Stimulated activated CD4-positive, alpha-beta T cell treated with anti-CD3 and anti-CD28 coated beads, Interleukin-1b, Interleukin-23, amount 100 ng/mL, for 4 hours (primary cell): ENCODE results near the gene IL5RA.

ENCODE experiments used
- DNase-seq, 2 donors: peaks; one replicate each; pipeline ENCODE4 v3.0.0-alpha.2; 2020; ENCODE audit warnings: low read depth in 2 of 2

Gene IL5RA, protein sequence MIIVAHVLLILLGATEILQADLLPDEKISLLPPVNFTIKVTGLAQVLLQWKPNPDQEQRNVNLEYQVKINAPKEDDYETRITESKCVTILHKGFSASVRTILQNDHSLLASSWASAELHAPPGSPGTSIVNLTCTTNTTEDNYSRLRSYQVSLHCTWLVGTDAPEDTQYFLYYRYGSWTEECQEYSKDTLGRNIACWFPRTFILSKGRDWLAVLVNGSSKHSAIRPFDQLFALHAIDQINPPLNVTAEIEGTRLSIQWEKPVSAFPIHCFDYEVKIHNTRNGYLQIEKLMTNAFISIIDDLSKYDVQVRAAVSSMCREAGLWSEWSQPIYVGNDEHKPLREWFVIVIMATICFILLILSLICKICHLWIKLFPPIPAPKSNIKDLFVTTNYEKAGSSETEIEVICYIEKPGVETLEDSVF

DNA sequence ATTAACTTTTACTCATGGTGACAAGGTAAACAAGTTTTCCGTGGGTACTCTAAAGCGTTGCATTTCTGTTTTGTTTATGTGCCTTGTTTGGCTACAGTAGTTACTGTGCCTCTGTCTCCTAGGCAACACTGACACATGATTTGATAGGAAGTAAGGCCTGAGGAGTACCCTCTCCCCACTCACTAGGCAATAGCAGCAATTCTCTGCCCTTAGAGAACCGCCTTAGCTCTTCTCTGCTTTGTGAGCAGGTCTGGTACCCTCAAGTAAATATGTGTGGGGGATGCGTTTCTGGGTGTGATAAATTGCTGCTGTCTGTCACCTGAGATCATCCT lies at the start of gene IL5RA:
TSS of gene IL5RA (minus strand) at position 76 of the 332 bp plus-strand sequence. CDS start 5,390 bp downstream, outside the sequence.
- DNase-seq, result no peak

DNA sequence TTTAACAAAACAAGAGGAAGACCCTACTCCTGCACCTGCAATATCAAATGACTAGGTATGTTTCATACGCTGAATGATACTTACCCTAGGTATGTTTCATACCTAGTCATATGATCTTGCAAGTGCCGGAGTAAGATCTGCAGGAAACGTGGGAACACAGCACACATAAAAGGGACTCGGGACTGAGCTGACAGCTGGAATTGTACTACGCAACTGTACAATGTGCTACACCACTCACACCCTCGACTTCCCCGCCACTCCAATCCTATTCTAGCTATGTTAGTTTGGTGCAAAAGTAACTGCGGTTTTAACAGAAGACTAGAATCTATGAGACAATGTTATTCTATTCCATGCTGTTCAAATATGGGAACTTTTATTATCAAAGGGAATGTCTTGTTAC lies 47.3 kb upstream of the IL5RA start:
- no peak for DNase-seq

DNA sequence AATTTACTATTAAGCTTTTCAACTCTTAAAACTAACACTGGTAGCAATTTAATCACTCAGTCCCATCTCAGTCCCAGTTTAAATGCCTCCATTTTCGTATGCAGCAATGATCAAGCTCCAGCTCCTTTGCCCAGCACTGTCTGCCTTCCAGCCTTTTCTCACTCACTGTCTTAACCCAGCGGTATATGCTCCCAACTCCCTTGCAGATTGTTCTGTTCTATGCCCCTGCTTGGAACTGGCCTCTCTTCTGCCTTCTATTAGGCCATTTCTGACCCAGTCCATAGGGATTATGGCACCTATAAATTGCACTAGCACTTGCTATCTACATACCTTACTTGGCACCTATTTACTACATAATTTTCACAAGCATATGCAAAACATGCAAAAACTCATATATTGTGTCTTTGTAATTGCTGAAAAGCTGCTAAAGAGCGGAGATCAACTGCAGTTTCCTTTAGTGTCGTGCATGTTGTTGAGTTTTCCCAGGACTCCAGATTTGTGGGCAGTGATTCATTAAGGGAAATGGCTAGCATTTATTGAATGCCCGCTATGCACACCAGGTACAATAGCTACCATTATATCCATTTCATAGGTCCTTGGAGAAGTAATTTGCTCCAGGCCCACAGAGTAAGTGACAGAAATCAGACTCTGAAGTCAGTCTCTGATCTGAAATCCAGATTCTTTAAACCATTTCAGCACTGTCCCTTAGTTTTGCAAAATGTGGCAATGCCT lies 44.9 kb upstream of the IL5RA start:
- DNase-seq, result no peak

DNA sequence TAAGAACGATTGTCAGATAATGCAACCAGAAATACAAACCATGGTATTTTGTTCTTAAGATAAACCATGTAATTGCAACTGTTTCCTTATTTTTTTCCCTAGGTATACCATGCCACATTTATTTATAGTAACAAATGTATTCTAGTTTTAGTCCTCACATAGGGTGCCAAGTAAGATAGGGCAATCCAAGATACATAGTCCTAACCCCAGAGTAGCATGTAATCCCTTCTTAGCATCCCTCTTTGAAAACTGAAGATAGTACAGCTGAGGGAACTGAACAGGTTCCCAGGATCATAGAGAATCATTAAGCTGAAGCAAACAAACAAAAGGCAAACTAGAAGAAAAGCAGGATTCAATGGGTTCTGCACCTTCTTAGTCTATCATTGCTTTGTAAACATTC lies 41.3 kb upstream of the IL5RA start:
- no peak for DNase-seq

DNA sequence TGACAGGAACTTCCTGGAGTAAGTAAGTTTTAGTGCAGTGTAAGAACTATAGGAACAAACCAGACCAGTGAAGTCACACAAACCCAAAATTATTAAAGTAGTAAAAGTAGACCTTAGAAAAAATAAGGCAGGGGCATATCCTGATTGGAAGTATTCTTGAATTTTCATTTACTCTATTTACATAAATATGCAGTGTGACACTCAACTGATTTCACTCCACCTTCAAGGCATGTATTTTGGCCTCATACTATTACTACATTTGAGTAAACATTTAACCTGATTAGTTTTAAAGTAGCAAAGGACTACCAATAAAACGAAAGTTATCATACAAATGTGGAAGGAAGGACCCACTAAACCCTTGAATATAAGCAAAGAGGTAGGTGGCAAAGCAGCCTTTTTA lies 39.4 kb upstream of the IL5RA start:
- DNase-seq, result no peak

DNA sequence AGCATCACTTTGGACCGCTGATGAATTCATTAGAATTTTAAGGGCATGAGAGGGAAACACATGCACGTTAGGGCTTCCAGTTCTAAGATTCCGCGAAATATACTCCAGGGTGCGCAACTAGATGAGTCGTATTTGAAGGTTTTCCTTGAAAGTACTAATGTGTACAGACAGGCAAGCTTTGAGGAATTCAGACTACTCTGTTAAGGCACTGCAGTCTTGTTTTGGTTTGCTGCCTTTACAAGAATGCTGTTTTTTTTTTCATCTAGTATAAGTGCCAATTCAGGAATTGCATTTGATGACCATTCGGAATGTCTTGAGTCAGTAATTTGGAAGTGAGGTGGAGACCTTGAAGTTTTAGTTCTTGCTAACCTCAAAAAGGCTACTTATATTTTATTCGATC lies 35.7 kb upstream of the IL5RA start:
- DNase-seq, result no peak

DNA sequence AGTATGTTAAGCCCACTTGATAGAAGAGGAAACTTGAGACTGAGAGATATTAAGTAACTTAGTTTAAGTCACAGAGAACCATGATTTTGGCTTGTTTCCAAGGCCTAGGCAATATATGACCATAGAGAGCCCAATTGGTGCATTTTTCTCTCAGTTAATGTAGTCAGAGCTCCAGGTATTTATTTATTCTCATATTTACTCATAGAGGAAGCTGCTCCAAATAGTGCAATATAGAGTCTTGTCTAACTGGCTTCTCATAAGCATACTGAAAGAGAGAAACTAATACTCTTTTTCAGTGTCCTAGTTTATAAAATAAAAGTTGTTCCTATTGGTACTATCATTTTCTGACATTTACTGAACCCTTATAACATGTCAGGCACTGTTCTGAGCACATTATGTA lies 31.8 kb upstream of the IL5RA start:
- DNase-seq, result no peak

DNA sequence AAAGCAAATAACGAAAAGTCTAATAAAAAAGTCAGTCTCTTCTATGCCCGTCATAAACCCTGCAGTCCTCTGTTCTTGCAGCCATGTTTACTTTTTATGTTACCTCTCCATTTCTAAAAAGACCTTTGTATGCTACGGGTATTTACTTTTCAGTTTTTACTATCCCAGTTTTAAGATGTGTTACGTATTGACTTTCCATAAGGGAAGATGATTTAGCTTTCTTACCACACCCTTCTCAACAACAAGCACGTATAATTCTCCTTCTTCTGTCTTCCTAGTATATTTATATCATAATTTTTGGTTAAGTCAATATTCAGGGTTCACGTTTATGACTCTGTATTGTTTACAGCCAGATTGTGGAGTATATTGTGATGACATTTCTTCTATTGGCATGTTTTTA lies 27.4 kb upstream of the IL5RA start:
- no peak for DNase-seq

DNA sequence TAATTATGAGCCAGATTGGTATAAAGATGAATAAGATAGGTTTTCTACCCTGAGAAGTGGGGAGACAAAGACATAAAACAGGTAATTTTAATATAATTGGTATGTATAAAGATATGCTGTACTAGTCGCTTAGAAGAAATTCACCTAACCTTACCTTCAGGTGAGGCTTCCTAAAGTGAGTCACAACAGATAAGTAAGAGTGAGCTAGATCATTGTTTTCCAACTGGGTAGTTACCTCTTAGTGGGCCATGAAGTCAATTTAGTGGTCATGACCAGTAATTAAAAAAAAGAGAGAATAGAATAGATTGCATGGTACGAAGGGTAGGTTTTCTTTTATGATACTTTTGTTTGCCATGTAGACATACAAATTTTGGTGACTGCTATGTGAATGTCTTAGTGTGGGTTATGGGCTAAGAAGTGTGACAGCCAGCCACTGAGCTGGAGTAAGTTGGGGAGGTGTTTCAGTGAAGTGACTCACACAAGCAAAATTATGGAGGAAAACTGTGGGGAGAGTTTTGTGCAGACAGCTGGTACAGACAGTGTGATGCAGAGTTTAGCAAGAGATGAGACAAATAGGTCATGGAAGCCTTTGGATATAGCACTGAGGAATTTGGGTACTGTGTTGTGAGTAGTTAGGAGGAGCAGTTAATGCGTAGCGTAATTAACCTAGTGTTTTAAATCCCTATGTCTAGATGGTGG lies 24.7 kb upstream of the IL5RA start:
- DNase-seq, result no peak

DNA sequence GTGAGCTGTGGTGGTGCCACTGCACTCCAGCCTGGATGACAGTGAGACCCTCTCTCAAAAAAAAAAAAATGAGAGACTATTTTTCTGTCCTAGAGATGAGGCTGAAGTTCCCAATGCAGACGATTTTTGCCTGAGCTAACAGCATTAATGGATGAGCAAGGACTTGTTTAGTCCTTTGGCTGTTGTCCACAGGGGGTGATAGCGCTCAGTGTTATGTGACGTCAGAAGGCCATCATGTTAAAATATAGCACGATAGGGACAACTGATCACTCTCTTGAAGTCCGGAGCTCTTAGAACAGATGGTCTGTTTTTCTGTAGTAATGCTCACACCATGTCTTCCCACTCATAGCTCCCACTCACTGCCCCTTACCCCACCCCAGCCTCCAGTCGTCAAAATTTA lies 23.3 kb upstream of the IL5RA start:
- no peak for DNase-seq

DNA sequence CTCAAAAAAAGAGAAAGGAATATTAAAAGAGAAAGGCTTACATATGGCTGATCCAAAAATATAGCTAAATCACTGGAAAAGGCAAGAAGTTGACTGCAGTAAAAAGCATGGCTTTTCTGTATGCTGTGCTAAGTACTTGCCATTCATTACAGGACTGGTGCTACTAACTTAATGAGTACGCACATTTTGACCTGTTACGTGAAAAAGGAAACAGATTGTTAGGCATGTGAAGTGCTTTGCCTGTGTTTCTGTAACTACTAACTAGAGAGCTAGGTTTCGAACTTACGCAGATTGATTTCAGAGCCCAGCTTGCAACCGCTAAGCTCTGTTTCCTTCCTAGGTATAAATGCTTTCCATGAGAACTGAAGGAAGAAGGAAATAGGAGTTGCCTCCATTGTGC lies 19.4 kb upstream of the IL5RA start:
- DNase-seq, result no peak

DNA sequence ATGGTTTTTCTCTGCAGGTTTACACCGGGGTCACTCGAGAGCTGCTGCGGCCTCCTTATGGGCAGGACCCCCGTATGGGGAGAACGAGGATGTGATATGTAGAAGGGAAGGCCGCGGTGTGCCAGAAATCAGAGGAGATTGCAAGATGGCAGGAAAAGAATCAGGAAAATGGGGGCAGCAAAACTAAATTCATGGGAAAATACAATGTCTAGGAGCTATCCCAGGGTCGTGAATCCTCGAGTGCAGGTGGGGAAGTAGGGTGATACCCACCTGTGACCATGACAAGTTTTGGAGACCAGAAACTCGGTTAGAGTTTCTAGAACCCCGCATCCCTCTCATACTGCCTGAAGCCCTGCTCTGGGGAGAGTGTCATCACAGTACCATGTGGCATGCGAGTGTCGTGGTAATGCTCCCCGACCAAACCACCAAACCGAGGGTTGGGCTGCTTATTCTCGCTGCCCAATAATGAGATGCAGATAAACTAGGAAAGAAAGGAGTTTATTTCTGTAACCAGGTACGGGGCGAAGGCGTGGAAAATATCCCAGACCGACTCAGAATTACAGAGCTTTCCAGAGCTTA lies 17.3 kb upstream of the IL5RA start:
- DNase-seq, result peak; percentile 15 to 27

DNA sequence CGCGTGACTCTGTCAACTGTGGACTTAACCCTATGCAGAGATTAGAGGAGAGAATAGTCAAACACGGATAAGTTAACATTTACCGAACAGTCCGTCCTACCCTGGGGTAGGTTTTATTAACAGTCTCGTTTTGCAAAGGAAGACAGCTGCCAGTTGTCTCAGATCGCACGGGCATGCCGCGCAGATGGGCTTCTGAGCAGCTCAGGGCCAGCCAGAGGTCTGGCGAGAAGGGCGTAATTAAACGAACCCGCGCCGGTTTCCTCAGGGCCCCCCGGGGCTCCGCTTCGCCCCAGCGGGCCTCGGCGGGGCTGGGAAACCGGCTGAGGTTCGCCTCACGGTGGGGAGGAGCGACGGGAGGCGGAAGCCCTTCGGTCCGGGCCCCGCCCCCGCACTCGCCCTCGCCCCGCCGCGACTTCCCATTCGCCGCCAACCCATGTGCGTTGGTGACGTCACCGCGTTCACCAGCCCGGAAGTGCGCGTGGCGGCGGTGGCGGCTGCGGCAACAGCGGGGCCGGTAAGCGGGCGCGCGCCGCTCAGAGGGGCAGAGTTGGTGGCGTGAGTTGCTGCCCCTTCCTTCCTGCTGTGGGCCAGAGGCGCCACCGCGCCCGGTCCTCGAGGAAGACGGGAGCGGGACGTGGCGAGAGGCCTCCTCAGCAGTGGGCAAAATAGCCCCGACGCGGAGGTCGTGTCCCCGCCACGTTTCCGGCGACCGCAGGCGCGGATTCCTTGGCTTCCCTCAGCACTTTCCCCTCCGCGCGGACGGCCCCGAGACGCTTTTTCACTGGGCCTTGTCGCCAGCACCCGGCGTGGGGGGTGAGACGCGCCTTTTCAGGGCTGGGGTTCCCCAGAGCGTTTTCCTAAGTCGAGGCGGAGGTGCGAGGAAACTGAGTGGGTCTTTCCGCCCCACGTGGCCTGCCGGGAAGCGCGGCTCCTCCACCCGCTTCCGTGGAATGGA lies 16.6 kb upstream of the IL5RA start, which contains the start of gene TRNT1:
TSS of gene TRNT1 (plus strand) at position 464 of the 955 bp plus-strand sequence. CDS start 2,101 bp downstream, outside the sequence.
- peak; percentile 97 to 98 for DNase-seq

DNA sequence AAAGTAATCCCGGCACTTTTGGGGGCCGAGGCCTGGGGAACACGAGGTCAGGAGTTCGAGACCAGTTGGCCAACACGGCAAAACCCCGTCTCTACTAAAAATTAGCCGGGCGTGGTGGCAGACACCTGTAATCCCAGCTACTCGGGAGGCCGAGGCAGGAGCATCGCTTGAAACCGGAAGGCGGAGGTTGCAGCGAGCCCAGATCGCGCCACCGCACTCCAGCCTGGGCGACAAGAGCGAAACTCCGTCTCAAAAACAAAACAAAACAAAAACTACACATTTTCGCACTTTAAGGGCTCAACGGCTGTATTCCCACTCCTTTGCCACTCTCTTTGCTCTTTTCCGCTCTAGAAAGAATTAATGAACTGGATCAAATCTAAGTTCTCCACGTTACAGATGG lies 15.8 kb upstream of the IL5RA start:
- DNase-seq, result no peak

DNA sequence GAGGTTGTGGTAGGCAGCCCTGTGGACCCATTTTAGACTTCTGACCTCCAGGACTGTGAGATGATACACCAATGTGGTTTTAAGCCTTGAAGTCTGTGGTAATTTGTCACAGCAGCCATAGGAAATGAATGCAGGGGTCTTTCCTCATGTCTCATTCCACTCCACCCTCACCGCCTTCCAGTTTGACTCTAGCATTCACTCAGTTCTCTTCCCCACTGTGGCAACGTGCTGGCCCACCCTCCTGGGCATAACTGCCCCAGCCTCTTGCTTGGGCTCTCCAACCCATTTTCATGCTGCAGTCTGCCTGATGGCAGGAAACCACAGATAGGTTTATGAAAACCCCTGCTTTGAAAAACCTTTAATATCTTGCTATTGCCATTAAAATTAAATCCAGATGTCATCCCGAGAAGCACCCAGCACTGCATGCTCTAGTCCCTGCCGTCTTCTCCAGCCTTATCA lies 9.2 kb upstream of the IL5RA start:
- DNase-seq, result no peak

DNA sequence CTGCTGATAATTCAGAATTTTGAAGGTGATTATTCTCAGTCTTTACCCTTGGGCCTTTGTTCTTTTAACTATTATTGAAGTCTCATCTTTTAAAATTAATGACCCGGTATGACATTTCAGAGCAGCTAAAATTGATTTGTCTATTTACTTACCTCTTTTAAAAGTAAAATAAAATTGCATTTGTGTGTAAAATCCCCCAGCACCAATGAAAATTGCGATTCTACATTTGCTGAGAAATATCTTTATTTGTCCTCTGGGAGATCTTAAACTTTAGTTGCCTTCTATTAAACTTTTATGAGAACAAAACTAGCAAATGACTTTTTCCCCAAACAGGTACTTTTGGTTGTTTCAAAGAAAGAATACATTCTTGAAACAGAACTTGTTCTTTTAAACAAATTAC lies 7.5 kb upstream of the IL5RA start:
- DNase-seq, result no peak

DNA sequence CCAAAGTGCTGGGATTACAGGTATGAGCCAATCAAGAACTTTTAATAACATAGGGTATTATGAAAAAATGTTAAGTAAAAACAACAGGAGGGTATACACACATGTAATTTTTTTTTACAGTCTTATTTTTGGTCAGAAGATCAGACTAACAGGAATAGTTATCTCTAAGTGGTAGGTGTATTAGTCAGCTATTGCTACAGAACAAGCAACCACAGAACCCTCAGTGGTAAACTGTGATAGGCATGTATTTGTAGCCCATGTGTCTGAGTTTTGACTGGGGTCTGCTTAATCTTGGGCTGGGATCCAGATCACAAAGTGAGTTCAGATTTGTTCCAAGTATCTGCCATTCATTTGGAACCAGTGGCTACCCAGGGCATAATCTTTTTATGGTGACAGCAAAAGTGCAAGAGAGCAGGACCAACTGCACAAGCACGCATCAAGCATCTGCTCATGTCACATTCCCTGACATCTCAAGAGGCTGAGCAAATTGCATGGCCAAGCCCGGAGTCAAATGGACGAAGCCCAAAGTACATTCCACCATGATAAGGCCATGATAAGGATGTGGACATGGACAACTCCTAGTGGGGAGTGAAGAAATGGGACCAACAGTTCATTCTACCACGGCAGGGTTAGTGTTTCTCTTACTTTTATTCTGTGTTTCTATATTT lies 3.0 kb upstream of the IL5RA start:
- no peak for DNase-seq

DNA sequence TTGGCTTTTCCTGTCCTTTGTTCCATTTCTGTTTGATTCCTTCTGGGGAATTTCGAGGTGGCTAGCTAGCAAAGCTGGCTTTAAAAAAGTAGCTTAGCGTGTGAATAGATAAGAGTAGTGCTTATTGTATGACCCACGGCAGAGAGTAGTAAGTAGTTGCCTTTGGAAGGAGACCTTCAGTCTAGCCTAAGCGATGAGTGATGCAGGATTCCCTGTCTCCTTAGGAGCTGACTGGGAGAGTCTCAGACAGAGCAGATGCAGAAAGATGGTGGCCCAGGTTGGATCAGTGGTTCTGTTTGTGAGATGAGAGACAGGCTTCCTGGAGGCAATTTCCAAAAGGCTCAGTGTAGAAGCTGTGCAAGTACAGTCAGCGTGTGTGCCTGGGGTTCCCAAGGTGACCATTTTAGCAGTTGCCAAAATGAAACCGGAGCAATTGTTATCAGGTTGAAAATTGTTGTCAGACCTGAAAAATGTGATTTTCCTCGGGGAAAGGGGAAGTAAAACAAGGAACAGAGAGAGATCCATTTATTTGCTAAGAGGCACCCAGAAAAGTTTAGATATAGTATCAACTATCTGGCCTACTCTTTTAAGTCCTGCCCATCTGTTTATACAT lies 681 bp upstream of the IL5RA start:
- no peak for DNase-seq

DNA sequence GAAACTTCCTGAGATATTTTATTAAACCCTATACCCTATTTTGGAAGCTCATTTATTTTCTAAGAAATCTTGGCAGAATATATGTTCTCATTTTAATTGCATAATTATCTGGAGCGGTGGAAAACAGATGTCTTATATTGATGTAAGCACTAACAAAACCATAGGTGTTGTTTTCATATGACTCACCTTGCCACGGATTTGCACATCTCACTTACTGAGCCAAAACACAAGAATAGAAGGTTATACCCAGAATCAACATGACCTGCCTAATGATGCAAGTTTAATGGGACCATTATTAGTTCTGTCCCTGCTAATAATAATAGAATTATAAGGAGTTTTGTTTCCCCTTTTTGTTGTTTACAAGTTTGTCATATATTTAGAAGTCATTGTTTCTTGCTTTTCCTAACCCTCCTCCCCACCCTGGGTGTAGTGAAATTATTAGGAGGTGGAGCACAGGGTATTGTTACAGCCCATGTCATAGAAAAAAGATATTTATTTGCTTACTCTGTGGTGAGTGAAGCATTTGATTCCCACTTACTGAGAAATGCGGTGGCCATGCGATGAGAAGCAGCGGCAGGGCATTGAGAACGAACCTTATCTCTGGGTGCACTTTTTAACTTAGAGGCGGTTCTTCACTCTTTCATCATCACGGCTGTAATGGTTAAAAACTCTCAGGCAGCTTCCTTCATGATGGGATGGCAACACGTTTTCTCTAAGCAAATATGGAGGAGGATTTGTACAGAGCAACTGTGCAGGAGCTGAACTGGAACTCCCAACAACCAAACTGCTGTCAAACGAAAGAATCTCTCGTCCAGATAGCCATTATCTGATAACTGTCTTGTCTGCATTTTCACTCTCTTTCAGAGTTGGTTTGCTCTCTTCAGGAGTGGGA lies 521 bp downstream of the IL5RA start:
- DNase-seq, result no peak
